ENCODE measurements around the gene EGR1. TPM values are rescaled to one million over a fixed set of nuclear protein-coding genes. Genes with fewer than 3 reads are reported as not detected.
"Not testable (repeated sequence)": the region's sequence is repeated elsewhere in the genome, so short reads cannot be mapped to it uniquely, and the experiment has no call there.

EGR1 gene
- total RNA-seq, 1 donor from 2014 or later: 25.1 TPM

DNA sequence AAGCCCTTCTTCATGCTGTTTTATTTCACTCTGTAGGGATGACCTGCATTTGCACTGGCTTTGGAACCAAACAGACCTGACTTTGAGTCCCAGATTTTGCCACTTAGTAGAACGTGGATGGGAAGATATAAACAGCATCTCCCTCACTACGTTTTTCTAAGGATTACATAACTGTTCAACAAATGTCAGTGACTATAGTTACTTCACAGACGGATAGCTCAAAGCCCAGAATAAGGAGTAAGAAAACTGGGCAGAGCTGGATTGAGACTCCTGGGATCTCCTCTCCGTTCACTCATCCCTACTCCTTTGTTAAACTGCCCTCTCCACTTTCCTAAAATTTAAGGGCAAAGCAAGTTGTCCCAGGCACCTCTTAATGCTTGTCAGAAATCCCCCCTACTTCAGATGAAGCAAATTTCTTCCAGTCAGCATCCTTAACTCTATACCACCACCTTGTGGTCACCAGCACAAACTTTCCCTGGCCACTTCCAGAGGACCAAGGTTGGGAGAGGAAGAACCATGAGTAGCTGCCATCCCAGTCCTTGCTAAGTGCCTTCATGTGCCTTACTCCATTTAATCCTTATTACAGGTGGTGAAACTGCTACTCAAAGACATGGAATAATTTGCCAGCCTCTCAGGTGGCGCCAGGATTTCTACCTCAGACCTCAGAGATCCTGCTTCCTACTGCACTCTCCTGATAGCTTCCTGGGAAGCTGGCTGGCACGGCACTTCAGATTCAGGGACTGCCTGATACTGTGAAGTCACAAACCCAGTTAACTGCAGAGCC is 38.4 kb downstream of the EGR1 start:
- Histone ChIP-seq H3K4me2 (no peak overlapping the region), H3K4me3 (no peak overlapping the region), H3K4me1 (no peaks in the 10 kb centered on the region), H4K20me1 (ENCODE audit: low read depth) (no peaks in the 10 kb centered on the region), H2AFZ (replicated peaks) (no peak overlapping the region), H3F3A (ENCODE audit: low read depth) (peaks cover 29% of the 10 kb centered on the region), H3K9me3 (ENCODE audit: low read depth) (no peaks in the 10 kb centered on the region), H3K36me3 (no peaks in the 10 kb centered on the region), H3K9ac (no peak overlapping the region), H3K27ac (no peak overlapping the region), H3K27me3 (no peaks in the 10 kb centered on the region), H3K79me2 (ENCODE audit: low read depth) (no peaks in the 10 kb centered on the region)
- Mint-ChIP-seq H3K36me3 (peaks cover 5% of the 10 kb centered on the region), H3K4me1 (peaks cover 3% of the 10 kb centered on the region), H3K27ac (no peak overlapping the region), H3K9me3 (no peaks in the 10 kb centered on the region), H3K27me3 (ENCODE audit: insufficient read depth, low read depth) (peaks cover 6% of the 10 kb centered on the region), H3K4me3 (peak overlapping the region; percentile 10)
- TF ChIP-seq EZH2phosphoT487 (IDR thresholded peaks at IDR 0.05): no peak
- TF ChIP-seq, protein P1, sequence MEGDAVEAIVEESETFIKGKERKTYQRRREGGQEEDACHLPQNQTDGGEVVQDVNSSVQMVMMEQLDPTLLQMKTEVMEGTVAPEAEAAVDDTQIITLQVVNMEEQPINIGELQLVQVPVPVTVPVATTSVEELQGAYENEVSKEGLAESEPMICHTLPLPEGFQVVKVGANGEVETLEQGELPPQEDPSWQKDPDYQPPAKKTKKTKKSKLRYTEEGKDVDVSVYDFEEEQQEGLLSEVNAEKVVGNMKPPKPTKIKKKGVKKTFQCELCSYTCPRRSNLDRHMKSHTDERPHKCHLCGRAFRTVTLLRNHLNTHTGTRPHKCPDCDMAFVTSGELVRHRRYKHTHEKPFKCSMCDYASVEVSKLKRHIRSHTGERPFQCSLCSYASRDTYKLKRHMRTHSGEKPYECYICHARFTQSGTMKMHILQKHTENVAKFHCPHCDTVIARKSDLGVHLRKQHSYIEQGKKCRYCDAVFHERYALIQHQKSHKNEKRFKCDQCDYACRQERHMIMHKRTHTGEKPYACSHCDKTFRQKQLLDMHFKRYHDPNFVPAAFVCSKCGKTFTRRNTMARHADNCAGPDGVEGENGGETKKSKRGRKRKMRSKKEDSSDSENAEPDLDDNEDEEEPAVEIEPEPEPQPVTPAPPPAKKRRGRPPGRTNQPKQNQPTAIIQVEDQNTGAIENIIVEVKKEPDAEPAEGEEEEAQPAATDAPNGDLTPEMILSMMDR (IDR thresholded peaks at IDR 0.05): peak; percentile 70
- TF ChIP-seq EZH2 (IDR thresholded peaks at IDR 0.05): no peak
- peak; percentile 78 for DNase-seq (ENCODE audit: low spot score)

DNA sequence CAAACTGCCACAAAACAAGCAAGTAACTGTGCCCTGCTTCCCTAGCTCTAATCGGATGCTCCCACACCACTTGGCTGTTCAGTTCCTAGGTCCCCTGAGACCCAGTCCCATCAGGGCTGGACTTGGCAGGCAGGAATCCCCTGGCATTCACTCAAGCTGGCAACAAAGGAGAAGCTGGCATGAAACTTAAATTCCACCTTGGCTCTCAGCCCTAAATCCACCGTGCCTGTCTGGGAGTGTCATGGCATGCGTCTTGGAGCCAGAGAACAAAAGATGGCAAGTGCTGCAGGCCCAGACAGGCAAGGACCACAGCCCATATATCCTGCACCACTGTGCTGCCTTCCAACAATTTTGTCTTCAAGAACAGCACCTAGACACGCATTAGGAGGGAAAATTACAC is 39.5 kb downstream of the EGR1 start:
- no peaks in the 10 kb centered on the region for H4K20me1 ChIP-seq (ENCODE audit: low read depth)
- no peak overlapping the region for H3K4me3 Mint-ChIP-seq
- H3K9me3 Mint-ChIP-seq: no peaks in the 10 kb centered on the region
- DNase-seq (ENCODE audit: low spot score): no peak
- no peak overlapping the region for H3K9ac ChIP-seq
- no peaks in the 10 kb centered on the region for H3K4me1 ChIP-seq
- peaks cover 37% of the 10 kb centered on the region for H3F3A ChIP-seq (ENCODE audit: low read depth)
- TF ChIP-seq, protein P1 (IDR thresholded peaks at IDR 0.05): no peak
- TF ChIP-seq EZH2 (IDR thresholded peaks at IDR 0.05) (no peak), EZH2phosphoT487 (IDR thresholded peaks at IDR 0.05) (no peak)
- peaks cover 3% of the 10 kb centered on the region for H3K4me1 Mint-ChIP-seq
- no peaks in the 10 kb centered on the region for H3K27me3 ChIP-seq
- peak overlapping the region; percentile 69 for H3K27ac Mint-ChIP-seq
- H3K9me3 ChIP-seq (ENCODE audit: low read depth): no peaks in the 10 kb centered on the region
- peaks cover 3% of the 10 kb centered on the region for H3K36me3 ChIP-seq
- H3K27me3 Mint-ChIP-seq (ENCODE audit: insufficient read depth, low read depth): peaks cover 6% of the 10 kb centered on the region
- no peak overlapping the region for H3K4me2 ChIP-seq
- H3K27ac ChIP-seq: peak overlapping the region; percentile 13
- H3K36me3 Mint-ChIP-seq: peaks cover 10% of the 10 kb centered on the region
- H3K4me3 ChIP-seq: no peak overlapping the region
- no peak overlapping the region for H2AFZ ChIP-seq (replicated peaks)
- no peaks in the 10 kb centered on the region for H3K79me2 ChIP-seq (ENCODE audit: low read depth)

DNA sequence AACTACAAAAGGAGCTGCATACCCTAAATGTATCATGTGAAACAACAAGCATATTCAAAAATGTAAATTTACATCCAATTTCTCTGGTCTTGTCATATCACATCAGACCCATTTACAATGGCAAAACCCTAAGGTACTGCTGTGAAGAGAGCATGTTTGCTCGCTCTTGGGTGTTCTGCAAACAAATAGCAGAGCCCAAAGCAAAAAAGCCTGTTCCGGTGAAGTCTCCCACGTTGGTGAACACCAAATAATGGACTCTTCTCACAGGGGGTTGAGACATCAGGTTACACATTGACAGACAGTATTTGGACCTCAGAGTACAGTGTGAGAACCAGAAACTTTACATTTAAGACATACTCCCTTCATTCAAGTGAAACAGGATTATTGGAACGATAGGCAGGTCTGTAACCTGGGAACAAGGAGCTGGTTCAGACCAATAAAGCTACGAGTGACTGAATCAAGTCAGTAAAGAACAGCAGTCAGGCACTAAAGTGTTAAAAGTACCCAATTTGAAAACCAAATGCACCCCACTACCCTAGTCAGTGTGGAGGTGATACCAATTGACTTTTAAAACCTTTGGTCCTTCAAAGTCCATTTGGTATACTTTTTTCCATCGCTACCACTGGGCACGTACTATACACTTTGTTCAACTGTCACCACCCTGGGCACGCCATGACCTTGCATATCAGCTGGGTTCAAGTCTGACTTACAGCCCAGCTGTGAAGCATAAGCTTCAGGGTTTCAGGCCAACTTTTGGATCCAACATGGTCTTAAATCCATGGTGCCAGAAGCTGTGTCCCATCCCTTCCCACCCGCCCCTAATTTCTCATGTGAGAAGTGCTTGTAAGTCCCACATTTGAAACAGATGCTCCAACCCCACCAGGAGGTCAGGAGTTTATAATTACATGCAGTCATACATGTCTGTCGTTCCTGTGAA is 41.4 kb downstream of the EGR1 start:
- Histone ChIP-seq H3K4me2 (no peak overlapping the region), H3K4me1 (peaks cover 3% of the 10 kb centered on the region), H3F3A (ENCODE audit: low read depth) (peaks cover 38% of the 10 kb centered on the region), H3K79me2 (ENCODE audit: low read depth) (no peaks in the 10 kb centered on the region), H3K36me3 (peaks cover 9% of the 10 kb centered on the region), H2AFZ (replicated peaks) (no peak overlapping the region), H3K9me3 (ENCODE audit: low read depth) (no peaks in the 10 kb centered on the region), H3K27ac (no peak overlapping the region), H3K9ac (no peak overlapping the region), H3K4me3 (no peak overlapping the region), H3K27me3 (no peaks in the 10 kb centered on the region), H4K20me1 (ENCODE audit: low read depth) (peaks cover 5% of the 10 kb centered on the region)
- TF ChIP-seq, protein P1 (IDR thresholded peaks at IDR 0.05): no peak
- TF ChIP-seq EZH2phosphoT487 (IDR thresholded peaks at IDR 0.05) (no peak), EZH2 (IDR thresholded peaks at IDR 0.05) (no peak)
- no peak overlapping the region for H3K27ac Mint-ChIP-seq
- peaks cover 17% of the 10 kb centered on the region for H3K36me3 Mint-ChIP-seq
- H3K4me1 Mint-ChIP-seq: peaks cover 3% of the 10 kb centered on the region
- peaks cover 6% of the 10 kb centered on the region for H3K27me3 Mint-ChIP-seq (ENCODE audit: insufficient read depth, low read depth)
- no peaks in the 10 kb centered on the region for H3K9me3 Mint-ChIP-seq
- H3K4me3 Mint-ChIP-seq: no peak overlapping the region
- DNase-seq (ENCODE audit: low spot score): no peak

DNA sequence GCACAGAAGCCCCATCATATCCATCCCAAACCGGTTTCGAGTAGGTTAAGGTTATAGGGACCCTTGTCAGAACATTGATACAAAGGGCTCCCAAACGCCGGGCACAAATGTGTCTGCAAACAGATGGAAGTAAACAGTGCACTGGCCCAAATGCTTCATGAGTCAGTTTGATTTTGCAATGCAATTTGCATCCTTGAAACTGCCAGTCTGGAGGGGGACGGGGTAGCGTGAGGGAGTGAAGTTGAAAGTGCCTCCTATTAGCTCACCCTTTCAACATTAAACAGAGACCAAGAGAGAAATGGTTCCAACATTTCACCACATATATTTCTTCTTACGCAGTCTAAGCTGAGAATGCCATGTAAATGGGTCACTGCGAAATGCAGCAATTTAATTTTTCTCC is 42.2 kb downstream of the EGR1 start:
- H4K20me1 ChIP-seq (ENCODE audit: low read depth); H3K4me2 ChIP-seq; H3K36me3 ChIP-seq; H3K4me1 Mint-ChIP-seq; DNase-seq (ENCODE audit: low spot score); H3K79me2 ChIP-seq (ENCODE audit: low read depth); H3K4me3 ChIP-seq; H3K9me3 Mint-ChIP-seq; H3K9ac ChIP-seq; H3K4me1 ChIP-seq; H3K27ac Mint-ChIP-seq; H3K27me3 ChIP-seq; H3K27ac ChIP-seq; H2AFZ ChIP-seq (replicated peaks); H3K4me3 Mint-ChIP-seq; H3K27me3 Mint-ChIP-seq (ENCODE audit: insufficient read depth, low read depth); H3K9me3 ChIP-seq (ENCODE audit: low read depth): not testable (repeated sequence)
- H3F3A ChIP-seq (ENCODE audit: low read depth): peaks cover 38% of the 10 kb centered on the region
- H3K36me3 Mint-ChIP-seq: peaks cover 17% of the 10 kb centered on the region
